ENCODE data around the gene CASZ1. TPM values are rescaled to one million over a fixed set of nuclear protein-coding genes. Genes with fewer than 3 reads are reported as not detected.

The CASZ1 gene
- total RNA-seq, 1 experiment from 2014 or later = 27.8 TPM

DNA sequence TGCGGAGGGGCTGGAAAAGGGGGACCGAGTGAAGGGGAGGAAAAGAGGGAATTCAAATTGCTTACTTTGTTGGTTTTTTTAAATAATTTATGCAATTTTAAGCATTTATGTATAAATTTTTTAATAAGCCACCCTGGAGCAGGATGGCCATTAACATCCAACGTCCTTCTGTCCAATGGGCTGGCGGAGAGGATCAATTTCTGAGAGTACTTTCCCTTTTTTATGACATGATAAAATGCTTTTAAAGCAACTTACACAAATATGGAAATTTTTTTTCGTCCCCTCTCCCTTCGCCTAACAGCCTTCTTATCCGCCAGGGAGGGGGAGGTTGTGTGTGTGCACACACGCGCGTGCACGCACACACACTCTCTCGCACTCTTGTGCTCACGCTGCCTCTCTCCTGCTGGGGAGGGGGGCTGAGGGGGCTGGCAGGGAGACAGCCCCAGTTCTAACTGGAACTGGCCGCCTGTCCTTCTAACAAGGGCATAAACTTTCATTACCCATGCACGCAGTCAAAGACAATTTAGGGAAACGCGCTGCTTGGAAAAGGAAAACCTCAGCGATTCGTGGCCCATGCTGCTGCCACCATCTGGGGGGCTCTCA lies 123.2 kb downstream of the CASZ1 start:
- DNase-seq (ENCODE audit: low read depth, low spot score) (no peak), ATAC-seq (no peak)
- H3K4me3 ChIP-seq (ENCODE audit: low read depth in 2 of 2, low read length in 2 of 2) = no peak overlapping the region
- H3K36me3 ChIP-seq (ENCODE audit: control insufficient read depth, insufficient read depth, low read length) = no peaks in the 10 kb centered on the region
- no peak overlapping the region for H3K27ac ChIP-seq (ENCODE audit: low read length)
- peaks cover 18% of the 10 kb centered on the region for H3K4me1 ChIP-seq (ENCODE audit: control insufficient read depth, insufficient read depth, low read length)
- in situ Hi-C loops (cut with HindIII; ENCODE audit: low pct_unique_long_range_greater_than_20kb, low sequenced_read_pairs) (no loop called here), intact Hi-C loops (cut with micrococcal nuclease; ENCODE audit: unreplicated experiment) (no loop called here)
- H3K27me3 ChIP-seq (ENCODE audit: control insufficient read depth, insufficient read depth, low read length) = no peaks in the 10 kb centered on the region
- TF ChIP-seq TCF7L2 (IDR thresholded peaks at IDR 0.05; ENCODE audit: low read depth, low read length) (no peak), POLR2AphosphoS5 (IDR thresholded peaks at IDR 0.05; ENCODE audit: low read depth, low read length) (no peak), SIN3A (IDR thresholded peaks at IDR 0.05; ENCODE audit: borderline replicate concordance, insufficient read depth, low read depth, low read length) (no peak)
- TF ChIP-seq, protein P1, sequence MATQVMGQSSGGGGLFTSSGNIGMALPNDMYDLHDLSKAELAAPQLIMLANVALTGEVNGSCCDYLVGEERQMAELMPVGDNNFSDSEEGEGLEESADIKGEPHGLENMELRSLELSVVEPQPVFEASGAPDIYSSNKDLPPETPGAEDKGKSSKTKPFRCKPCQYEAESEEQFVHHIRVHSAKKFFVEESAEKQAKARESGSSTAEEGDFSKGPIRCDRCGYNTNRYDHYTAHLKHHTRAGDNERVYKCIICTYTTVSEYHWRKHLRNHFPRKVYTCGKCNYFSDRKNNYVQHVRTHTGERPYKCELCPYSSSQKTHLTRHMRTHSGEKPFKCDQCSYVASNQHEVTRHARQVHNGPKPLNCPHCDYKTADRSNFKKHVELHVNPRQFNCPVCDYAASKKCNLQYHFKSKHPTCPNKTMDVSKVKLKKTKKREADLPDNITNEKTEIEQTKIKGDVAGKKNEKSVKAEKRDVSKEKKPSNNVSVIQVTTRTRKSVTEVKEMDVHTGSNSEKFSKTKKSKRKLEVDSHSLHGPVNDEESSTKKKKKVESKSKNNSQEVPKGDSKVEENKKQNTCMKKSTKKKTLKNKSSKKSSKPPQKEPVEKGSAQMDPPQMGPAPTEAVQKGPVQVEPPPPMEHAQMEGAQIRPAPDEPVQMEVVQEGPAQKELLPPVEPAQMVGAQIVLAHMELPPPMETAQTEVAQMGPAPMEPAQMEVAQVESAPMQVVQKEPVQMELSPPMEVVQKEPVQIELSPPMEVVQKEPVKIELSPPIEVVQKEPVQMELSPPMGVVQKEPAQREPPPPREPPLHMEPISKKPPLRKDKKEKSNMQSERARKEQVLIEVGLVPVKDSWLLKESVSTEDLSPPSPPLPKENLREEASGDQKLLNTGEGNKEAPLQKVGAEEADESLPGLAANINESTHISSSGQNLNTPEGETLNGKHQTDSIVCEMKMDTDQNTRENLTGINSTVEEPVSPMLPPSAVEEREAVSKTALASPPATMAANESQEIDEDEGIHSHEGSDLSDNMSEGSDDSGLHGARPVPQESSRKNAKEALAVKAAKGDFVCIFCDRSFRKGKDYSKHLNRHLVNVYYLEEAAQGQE (IDR thresholded peaks at IDR 0.05; ENCODE audit: insufficient read depth in 1 of 2, low read depth in 2 of 2, low read length in 1 of 2) = no peak
- TF ChIP-seq, protein P2, sequence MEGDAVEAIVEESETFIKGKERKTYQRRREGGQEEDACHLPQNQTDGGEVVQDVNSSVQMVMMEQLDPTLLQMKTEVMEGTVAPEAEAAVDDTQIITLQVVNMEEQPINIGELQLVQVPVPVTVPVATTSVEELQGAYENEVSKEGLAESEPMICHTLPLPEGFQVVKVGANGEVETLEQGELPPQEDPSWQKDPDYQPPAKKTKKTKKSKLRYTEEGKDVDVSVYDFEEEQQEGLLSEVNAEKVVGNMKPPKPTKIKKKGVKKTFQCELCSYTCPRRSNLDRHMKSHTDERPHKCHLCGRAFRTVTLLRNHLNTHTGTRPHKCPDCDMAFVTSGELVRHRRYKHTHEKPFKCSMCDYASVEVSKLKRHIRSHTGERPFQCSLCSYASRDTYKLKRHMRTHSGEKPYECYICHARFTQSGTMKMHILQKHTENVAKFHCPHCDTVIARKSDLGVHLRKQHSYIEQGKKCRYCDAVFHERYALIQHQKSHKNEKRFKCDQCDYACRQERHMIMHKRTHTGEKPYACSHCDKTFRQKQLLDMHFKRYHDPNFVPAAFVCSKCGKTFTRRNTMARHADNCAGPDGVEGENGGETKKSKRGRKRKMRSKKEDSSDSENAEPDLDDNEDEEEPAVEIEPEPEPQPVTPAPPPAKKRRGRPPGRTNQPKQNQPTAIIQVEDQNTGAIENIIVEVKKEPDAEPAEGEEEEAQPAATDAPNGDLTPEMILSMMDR (IDR thresholded peaks at IDR 0.05) = no peak
- H3K9me3 ChIP-seq (ENCODE audit: control insufficient read depth, insufficient read depth, low read depth, low read length) = no peaks in the 10 kb centered on the region
- BruUV-seq (replicated peaks) = no TSS peak
- ChIA-PET CTCF (no interaction called here), POLR2A (no interaction called here)

DNA sequence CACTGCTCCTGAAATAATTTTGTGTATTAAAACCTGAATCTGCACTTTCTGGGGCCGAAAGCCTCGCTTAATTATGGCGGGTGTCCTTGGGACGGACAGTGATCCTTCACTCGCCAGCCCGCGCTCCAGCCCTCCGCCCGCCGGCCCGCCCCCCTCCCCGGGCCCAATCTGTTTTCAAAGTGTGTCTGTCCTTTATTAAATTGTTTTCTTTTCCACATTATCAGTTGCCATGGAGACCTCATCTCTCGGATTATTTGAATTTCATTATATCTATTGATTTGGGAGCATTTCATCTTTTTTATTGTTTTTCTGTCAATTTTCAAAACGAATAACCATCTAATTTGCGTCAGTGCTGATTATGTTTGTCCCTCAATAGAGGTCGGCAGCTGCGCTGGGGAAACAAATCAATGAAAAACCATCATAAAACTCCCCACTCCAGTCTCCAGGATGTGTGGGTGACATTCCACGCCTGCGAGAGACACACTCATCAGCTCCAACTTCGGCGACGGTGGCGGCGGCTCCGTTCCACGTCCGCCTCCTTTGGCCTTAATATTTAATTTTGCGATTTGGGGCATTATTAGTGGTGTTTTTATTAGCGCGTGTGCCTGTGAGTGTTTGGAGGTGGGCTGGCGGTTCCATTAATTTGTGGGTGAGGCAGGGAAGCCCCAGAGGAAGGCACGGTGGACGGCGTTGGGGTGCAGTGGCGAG lies 123.9 kb downstream of the CASZ1 start:
- POLR2A ChIA-PET = no interaction called here
- H3K27ac ChIP-seq (ENCODE audit: low read length) = no peak overlapping the region
- no peaks in the 10 kb centered on the region for H3K27me3 ChIP-seq (ENCODE audit: control insufficient read depth, insufficient read depth, low read length)
- no peaks in the 10 kb centered on the region for H3K36me3 ChIP-seq (ENCODE audit: control insufficient read depth, insufficient read depth, low read length)
- TF ChIP-seq SIN3A (IDR thresholded peaks at IDR 0.05; ENCODE audit: borderline replicate concordance, insufficient read depth, low read depth, low read length) (no peak), POLR2AphosphoS5 (IDR thresholded peaks at IDR 0.05; ENCODE audit: low read depth, low read length) (no peak), TCF7L2 (IDR thresholded peaks at IDR 0.05; ENCODE audit: low read depth, low read length) (no peak)
- TF ChIP-seq, protein P2 (IDR thresholded peaks at IDR 0.05) = no peak
- TF ChIP-seq, protein P1 (IDR thresholded peaks at IDR 0.05; ENCODE audit: insufficient read depth in 1 of 2, low read depth in 2 of 2, low read length in 1 of 2) = no peak
- no peaks in the 10 kb centered on the region for H3K9me3 ChIP-seq (ENCODE audit: control insufficient read depth, insufficient read depth, low read depth, low read length)
- in situ Hi-C loops (cut with HindIII; ENCODE audit: low pct_unique_long_range_greater_than_20kb, low sequenced_read_pairs) (no loop called here), intact Hi-C loops (cut with micrococcal nuclease; ENCODE audit: unreplicated experiment) (no loop called here)
- ATAC-seq (no peak), DNase-seq (ENCODE audit: low read depth, low spot score) (no peak)
- no TSS peak for BruUV-seq (replicated peaks)
- CTCF ChIA-PET = no interaction called here
- H3K4me1 ChIP-seq (ENCODE audit: control insufficient read depth, insufficient read depth, low read length) = peaks cover 15% of the 10 kb centered on the region
- H3K4me3 ChIP-seq (ENCODE audit: low read depth in 2 of 2, low read length in 2 of 2) = no peak overlapping the region

All from Panc1 (cell line).